ENCODE data around the gene RMRP. TPM values are rescaled to one million over a fixed set of nuclear protein-coding genes. Genes with fewer than 3 reads are reported as not detected.
A peak's percentile ranks its signal among the peaks of the same experiment; 100 is the strongest.

RMRP gene
- polyA plus RNA-seq, 3 donors from 2014 or later = 23.0 TPM; not detected in 2

- H3K9me3 Mint-ChIP-seq = no peaks in the 10 kb centered on the region
- peak overlapping the region; percentile 88 to 94 (median 89) for H3K4me3 Mint-ChIP-seq
- H3K4me1 Mint-ChIP-seq = peaks cover 15 to 22% of the 10 kb centered on the region in 2 donors
- H3K36me3 Mint-ChIP-seq = peaks cover under 1 to 2% (median under 1%) of the 10 kb centered on the region in 3 donors
- H3K27me3 Mint-ChIP-seq (ENCODE audit: low read depth in 3 of 3) = peaks cover 0 to 4% (median 3%) of the 10 kb centered on the region in 3 donors
- no peak for DNase-seq
- peak overlapping the region; percentile 53 to 89 (median 76) for H3K27ac Mint-ChIP-seq
Observed at GRCh38 chr9:35691334-35691650, 33.5 kb upstream of the RMRP start.

GRCh38 chr9:35690614-35691333 lies 33.0 kb upstream of the RMRP start:
- peak overlapping the region; percentile 88 to 94 (median 89) for H3K4me3 Mint-ChIP-seq
- H3K27ac Mint-ChIP-seq = peak overlapping the region; percentile 53 to 89 (median 76)
- H3K9me3 Mint-ChIP-seq = no peaks in the 10 kb centered on the region
- H3K4me1 Mint-ChIP-seq = peaks cover 13 to 19% of the 10 kb centered on the region in 2 donors
- DNase-seq = peak; percentile 38 to 45 (median 43)
- H3K36me3 Mint-ChIP-seq = no peaks in the 10 kb centered on the region
- H3K27me3 Mint-ChIP-seq (ENCODE audit: low read depth in 3 of 3) = peaks cover 0 to 4% (median 3%) of the 10 kb centered on the region in 3 donors

GRCh38 chr9:35690294-35690613 lies 32.4 kb upstream of the RMRP start:
- H3K27me3 Mint-ChIP-seq (ENCODE audit: low read depth in 3 of 3) = peaks cover 0 to 4% (median 3%) of the 10 kb centered on the region in 3 donors
- no peaks in the 10 kb centered on the region for H3K36me3 Mint-ChIP-seq
- H3K4me3 Mint-ChIP-seq = peak overlapping the region; percentile 74 to 94 (median 81)
- no peak for DNase-seq
- H3K4me1 Mint-ChIP-seq = peaks cover 13 to 19% of the 10 kb centered on the region in 2 donors
- no peaks in the 10 kb centered on the region for H3K9me3 Mint-ChIP-seq
- peak overlapping the region in 1 of 6 donors; percentile 45 for H3K27ac Mint-ChIP-seq

GRCh38 chr9:35689542-35690293 lies 31.9 kb upstream of the RMRP start, which contains the start of gene TPM2:
Gene TPM2, minus strand, starts transcription at chr9:35689925. Its CDS starts 108 bp downstream, at chr9:35689817.
- no peaks in the 10 kb centered on the region for H3K9me3 Mint-ChIP-seq
- peaks cover 13 to 19% of the 10 kb centered on the region in 2 donors for H3K4me1 Mint-ChIP-seq
- no peak for DNase-seq
- peaks cover 0 to 4% (median 3%) of the 10 kb centered on the region in 3 donors for H3K27me3 Mint-ChIP-seq (ENCODE audit: low read depth in 3 of 3)
- H3K36me3 Mint-ChIP-seq = no peaks in the 10 kb centered on the region
- peak within 1 kb of the TSS in 5 of 6 donors; percentile 52 to 89 (median 78) for H3K27ac Mint-ChIP-seq
- H3K4me3 Mint-ChIP-seq = peak within 1 kb of the TSS; percentile 88 to 94 (median 89)

GRCh38 chr9:35688558-35689541 lies 31.0 kb upstream of the RMRP start:
- peak overlapping the region; percentile 57 to 81 (median 62) for H3K4me3 Mint-ChIP-seq
- no peaks in the 10 kb centered on the region for H3K36me3 Mint-ChIP-seq
- H3K4me1 Mint-ChIP-seq = peaks cover 13 to 19% of the 10 kb centered on the region in 2 donors
- H3K27me3 Mint-ChIP-seq (ENCODE audit: low read depth in 3 of 3) = peaks cover 2 to 4% (median 3%) of the 10 kb centered on the region in 3 donors
- peak overlapping the region in 3 of 6 donors; percentile 21 to 78 (median 52) for H3K27ac Mint-ChIP-seq
- no peaks in the 10 kb centered on the region for H3K9me3 Mint-ChIP-seq
- DNase-seq = no peak

- H3K9me3 Mint-ChIP-seq = no peaks in the 10 kb centered on the region
- no peak overlapping the region for H3K27ac Mint-ChIP-seq
- peaks cover 2 to 4% (median 3%) of the 10 kb centered on the region in 3 donors for H3K27me3 Mint-ChIP-seq (ENCODE audit: low read depth in 3 of 3)
- peaks cover 13 to 19% of the 10 kb centered on the region in 2 donors for H3K4me1 Mint-ChIP-seq
- H3K4me3 Mint-ChIP-seq = peak overlapping the region in 2 of 5 donors; percentile 33 to 47
- no peak for DNase-seq
- no peaks in the 10 kb centered on the region for H3K36me3 Mint-ChIP-seq
Observed at GRCh38 chr9:35687972-35688557, 30.2 kb upstream of the RMRP start.

- Mint-ChIP-seq H3K4me1 (peaks cover 13 to 19% of the 10 kb centered on the region in 2 donors), H3K27ac (peak overlapping the region in 1 of 6 donors; percentile 1), H3K9me3 (no peaks in the 10 kb centered on the region), H3K36me3 (no peaks in the 10 kb centered on the region), H3K27me3 (ENCODE audit: low read depth in 3 of 3) (peaks cover 2 to 4% (median 3%) of the 10 kb centered on the region in 3 donors), H3K4me3 (peak overlapping the region in 3 of 5 donors; percentile 18 to 30 (median 29))
- DNase-seq = no peak
Observed at GRCh38 chr9:35687306-35687705, 29.5 kb upstream of the RMRP start.

- Mint-ChIP-seq H3K4me1 (peaks cover 6 to 12% of the 10 kb centered on the region in 2 donors), H3K9me3 (no peaks in the 10 kb centered on the region), H3K36me3 (no peaks in the 10 kb centered on the region), H3K4me3 (peak overlapping the region in 1 of 5 donors; percentile 54), H3K27ac (peak overlapping the region in 1 of 6 donors; percentile 50), H3K27me3 (ENCODE audit: low read depth in 3 of 3) (peaks cover 2 to 4% (median 3%) of the 10 kb centered on the region in 3 donors)
- DNase-seq = no peak
Observed at GRCh38 chr9:35686222-35687203, 28.7 kb upstream of the RMRP start.

GRCh38 chr9:35685506-35685905 lies 27.7 kb upstream of the RMRP start:
- H3K27me3 Mint-ChIP-seq (ENCODE audit: low read depth in 3 of 3) = peaks cover 0 to 3% (median 0%) of the 10 kb centered on the region in 3 donors
- peaks cover 0 to 5% of the 10 kb centered on the region in 2 donors for H3K4me1 Mint-ChIP-seq
- H3K27ac Mint-ChIP-seq = no peak overlapping the region
- H3K4me3 Mint-ChIP-seq = no peak overlapping the region
- no peaks in the 10 kb centered on the region for H3K9me3 Mint-ChIP-seq
- H3K36me3 Mint-ChIP-seq = no peaks in the 10 kb centered on the region
- no peak for DNase-seq

- H3K36me3 Mint-ChIP-seq = no peaks in the 10 kb centered on the region
- DNase-seq = no peak
- H3K9me3 Mint-ChIP-seq = no peaks in the 10 kb centered on the region
- H3K27me3 Mint-ChIP-seq (ENCODE audit: low read depth in 3 of 3) = peaks cover 0 to 3% (median under 1%) of the 10 kb centered on the region in 3 donors
- H3K27ac Mint-ChIP-seq = no peak overlapping the region
- H3K4me3 Mint-ChIP-seq = no peak overlapping the region
- peaks cover 0 to 5% of the 10 kb centered on the region in 2 donors for H3K4me1 Mint-ChIP-seq
Observed at GRCh38 chr9:35684921-35685320, 27.1 kb upstream of the RMRP start.

- no peaks in the 10 kb centered on the region for H3K4me1 Mint-ChIP-seq
- peaks cover 0 to 5% (median 5%) of the 10 kb centered on the region in 3 donors for H3K27me3 Mint-ChIP-seq (ENCODE audit: low read depth in 3 of 3)
- no peaks in the 10 kb centered on the region for H3K9me3 Mint-ChIP-seq
- no peak overlapping the region for H3K27ac Mint-ChIP-seq
- H3K36me3 Mint-ChIP-seq = no peaks in the 10 kb centered on the region
- no peak for DNase-seq
- H3K4me3 Mint-ChIP-seq = no peak overlapping the region
Observed at GRCh38 chr9:35683323-35683722, 25.5 kb upstream of the RMRP start.
